C4-2B (cell line): ENCODE results near the gene DHTKD1.
"Not testable (repeated sequence)": the region's sequence is repeated elsewhere in the genome, so short reads cannot be mapped to it uniquely, and the experiment has no call there.

Experiments
- H3K27ac ChIP-seq: fragments of 450-650 bp; 2 replicates; pipeline ENCODE4 v1.5.1; 2017
- ZFX ChIP-seq: fragments of 450-650 bp; IDR thresholded peaks from 2 replicates; pipeline ENCODE4 v1.6.1; 2017
- TF ChIP-seq, protein P1 (sequence below): fragments of 450-650 bp; conservative IDR thresholded peaks from 2 replicates; pipeline ENCODE4 v1.5.1; 2017; ENCODE audit warnings: mild to moderate bottlenecking

The DHTKD1 gene

GRCh38 chr10:12067336-12067735 lies 1.4 kb upstream of the DHTKD1 start:
- peak overlapping the region; percentile 97 for H3K27ac ChIP-seq
- TF ChIP-seq, protein P1, sequence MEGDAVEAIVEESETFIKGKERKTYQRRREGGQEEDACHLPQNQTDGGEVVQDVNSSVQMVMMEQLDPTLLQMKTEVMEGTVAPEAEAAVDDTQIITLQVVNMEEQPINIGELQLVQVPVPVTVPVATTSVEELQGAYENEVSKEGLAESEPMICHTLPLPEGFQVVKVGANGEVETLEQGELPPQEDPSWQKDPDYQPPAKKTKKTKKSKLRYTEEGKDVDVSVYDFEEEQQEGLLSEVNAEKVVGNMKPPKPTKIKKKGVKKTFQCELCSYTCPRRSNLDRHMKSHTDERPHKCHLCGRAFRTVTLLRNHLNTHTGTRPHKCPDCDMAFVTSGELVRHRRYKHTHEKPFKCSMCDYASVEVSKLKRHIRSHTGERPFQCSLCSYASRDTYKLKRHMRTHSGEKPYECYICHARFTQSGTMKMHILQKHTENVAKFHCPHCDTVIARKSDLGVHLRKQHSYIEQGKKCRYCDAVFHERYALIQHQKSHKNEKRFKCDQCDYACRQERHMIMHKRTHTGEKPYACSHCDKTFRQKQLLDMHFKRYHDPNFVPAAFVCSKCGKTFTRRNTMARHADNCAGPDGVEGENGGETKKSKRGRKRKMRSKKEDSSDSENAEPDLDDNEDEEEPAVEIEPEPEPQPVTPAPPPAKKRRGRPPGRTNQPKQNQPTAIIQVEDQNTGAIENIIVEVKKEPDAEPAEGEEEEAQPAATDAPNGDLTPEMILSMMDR = no peak
- no peak for TF ChIP-seq ZFX

DNA sequence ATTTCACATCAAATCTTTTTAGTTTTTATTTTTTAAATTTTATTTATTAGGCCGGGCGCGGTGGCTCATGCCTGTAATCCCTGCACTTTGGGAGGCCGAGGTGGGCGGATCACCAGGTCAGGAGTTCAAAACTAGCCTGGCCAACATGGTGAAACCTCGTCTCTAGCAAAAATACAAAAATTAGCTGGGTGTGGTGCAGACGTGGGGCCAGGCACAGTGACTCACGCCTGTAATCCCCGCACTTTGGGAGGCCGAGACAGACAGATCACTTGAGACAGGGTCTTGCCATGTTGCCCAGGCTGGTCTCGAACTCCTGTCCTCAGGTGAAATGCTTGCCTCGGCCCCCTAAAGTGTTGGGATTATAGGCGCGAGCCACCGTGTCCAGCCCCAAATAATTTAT lies 2.7 kb downstream of the DHTKD1 start:
- not testable (repeated sequence) for H3K27ac ChIP-seq

GRCh38 chr10:12073526-12073925 lies 4.8 kb downstream of the DHTKD1 start:
- no peak overlapping the region for H3K27ac ChIP-seq
- TF ChIP-seq ZFX = no peak
- TF ChIP-seq, protein P1 = no peak

DNA sequence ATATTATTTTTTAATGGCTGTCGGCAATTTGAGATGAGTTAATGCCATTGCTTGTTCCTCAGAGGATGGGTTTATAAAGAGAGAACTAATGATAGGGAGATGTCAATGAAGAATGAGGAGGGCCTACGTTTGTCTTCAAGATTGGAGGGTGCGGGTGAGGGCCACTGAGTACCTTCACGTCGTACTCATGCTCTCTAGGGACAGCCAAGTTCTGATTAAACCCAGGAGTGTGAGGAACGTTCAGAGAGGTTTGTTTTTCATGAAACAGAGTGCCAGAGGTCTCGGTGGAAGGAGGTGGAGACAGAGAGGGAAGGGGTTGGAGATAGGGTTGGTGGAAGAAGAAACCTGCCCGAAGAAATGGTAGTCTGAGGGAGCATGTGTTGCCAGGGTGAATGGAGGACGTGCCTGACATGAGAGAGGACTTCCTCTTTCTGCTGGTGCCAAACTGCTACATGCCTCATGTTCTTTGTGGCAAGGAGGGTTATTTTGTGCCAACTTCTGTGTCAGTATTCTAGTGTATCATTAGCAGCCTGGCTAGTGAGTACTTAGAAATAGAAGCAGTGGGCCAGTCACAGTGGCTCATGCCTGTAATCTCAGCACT lies 8.9 kb downstream of the DHTKD1 start:
- H3K27ac ChIP-seq = no peak overlapping the region
- TF ChIP-seq ZFX = no peak
- TF ChIP-seq, protein P1 = no peak

GRCh38 chr10:12081470-12081869 lies 12.7 kb downstream of the DHTKD1 start:
- TF ChIP-seq, protein P1 = no peak
- TF ChIP-seq ZFX = no peak
- no peak overlapping the region for H3K27ac ChIP-seq

GRCh38 chr10:12081879-12082557 lies 13.3 kb downstream of the DHTKD1 start:
- H3K27ac ChIP-seq = no peak overlapping the region
- TF ChIP-seq, protein P1 = no peak
- no peak for TF ChIP-seq ZFX

DNA sequence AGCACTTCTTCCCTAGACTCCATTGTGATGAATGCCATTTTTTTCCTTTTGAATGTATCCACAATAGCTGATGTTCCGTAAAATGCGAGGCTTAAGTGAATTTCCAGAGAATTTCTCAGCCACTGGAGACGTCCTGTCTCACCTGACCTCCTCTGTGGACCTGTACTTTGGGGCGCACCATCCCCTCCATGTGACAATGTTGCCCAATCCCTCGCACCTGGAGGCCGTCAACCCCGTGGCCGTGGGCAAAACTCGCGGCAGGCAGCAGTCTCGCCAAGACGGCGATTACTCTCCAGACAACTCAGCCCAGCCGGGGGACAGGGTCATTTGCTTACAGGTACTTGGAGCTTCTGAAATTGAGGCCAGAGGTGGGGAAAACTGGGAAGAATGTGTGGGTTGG lies 20.2 kb downstream of the DHTKD1 start:
- no peak for TF ChIP-seq ZFX
- TF ChIP-seq, protein P1 = no peak
- H3K27ac ChIP-seq = no peak overlapping the region

GRCh38 chr10:12091421-12091820 lies 22.7 kb downstream of the DHTKD1 start:
- no peak overlapping the region for H3K27ac ChIP-seq
- TF ChIP-seq ZFX = no peak
- TF ChIP-seq, protein P1 = no peak

DNA sequence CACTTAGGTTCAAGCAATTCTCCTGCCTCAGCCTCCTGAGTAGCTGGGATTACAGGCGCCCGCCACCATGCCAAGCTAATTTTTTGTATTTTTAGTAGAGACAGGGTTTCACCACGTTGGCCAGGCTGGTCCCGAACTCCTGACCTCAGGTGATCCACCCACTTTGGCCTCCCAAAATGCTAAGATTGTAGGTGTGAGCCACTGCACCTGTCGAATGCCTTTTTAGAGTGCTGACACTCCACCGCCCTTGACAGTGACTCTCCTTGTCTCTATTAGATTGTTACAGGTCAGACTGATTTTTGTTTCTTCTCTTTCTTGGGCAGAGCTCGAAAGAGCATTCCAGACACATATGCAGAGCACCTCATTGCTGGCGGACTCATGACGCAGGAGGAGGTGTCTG lies 28.6 kb downstream of the DHTKD1 start:
- H3K27ac ChIP-seq = not testable (repeated sequence)
